Measurements from ENCODE around the gene ALK.

DNA sequence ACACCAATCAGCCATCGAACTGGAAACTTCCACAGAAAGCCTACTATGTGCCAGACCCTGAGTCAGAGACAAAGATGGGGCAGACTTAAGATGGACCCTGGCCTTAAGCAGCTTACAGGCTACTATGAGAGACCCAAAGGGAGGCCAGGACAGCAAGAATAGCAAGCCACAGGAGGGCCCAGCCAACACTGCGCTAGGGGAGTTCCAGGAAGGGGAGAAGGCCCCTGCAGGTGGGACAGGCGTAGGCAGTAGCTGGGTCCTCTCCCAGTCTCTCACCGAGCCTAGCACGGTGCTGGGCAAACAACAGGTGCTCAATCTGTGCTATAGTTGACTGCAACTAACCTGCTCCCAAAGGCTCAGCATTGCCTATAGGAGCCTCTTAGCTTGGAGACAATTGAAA, 670.0 kb downstream of the ALK start:
- TF ChIP-seq, protein P1, sequence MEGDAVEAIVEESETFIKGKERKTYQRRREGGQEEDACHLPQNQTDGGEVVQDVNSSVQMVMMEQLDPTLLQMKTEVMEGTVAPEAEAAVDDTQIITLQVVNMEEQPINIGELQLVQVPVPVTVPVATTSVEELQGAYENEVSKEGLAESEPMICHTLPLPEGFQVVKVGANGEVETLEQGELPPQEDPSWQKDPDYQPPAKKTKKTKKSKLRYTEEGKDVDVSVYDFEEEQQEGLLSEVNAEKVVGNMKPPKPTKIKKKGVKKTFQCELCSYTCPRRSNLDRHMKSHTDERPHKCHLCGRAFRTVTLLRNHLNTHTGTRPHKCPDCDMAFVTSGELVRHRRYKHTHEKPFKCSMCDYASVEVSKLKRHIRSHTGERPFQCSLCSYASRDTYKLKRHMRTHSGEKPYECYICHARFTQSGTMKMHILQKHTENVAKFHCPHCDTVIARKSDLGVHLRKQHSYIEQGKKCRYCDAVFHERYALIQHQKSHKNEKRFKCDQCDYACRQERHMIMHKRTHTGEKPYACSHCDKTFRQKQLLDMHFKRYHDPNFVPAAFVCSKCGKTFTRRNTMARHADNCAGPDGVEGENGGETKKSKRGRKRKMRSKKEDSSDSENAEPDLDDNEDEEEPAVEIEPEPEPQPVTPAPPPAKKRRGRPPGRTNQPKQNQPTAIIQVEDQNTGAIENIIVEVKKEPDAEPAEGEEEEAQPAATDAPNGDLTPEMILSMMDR (IDR thresholded peaks at IDR 0.05; ENCODE audit: low read length) = no peak
- TF ChIP-seq EZH2 (IDR thresholded peaks at IDR 0.05; ENCODE audit: borderline replicate concordance, low read length) = no peak
